ENCODE measurements around the gene MCOLN3. TPM values are rescaled to one million over a fixed set of nuclear protein-coding genes. Genes with fewer than 3 reads are reported as not detected.

The MCOLN3 gene
- total RNA-seq, 1 donor from 2014 or later = 0.75 TPM

GRCh38 chr1:84997667-84998600, 50.4 kb downstream of the MCOLN3 start:
- peak; percentile 14 for DNase-seq (ENCODE audit: low read depth)
- H3K27me3 ChIP-seq (ENCODE audit: insufficient read depth, low read length) = peaks cover 35% of the 10 kb centered on the region

GRCh38 chr1:84996846-84997666, 51.2 kb downstream of the MCOLN3 start, which contains the start of gene MCOLN2:
Gene MCOLN2, minus strand, starts transcription at chr1:84997113. Its CDS starts 241 bp downstream, at chr1:84996872.
- peak within 1 kb of the TSS; percentile 51 for H3K27ac Mint-ChIP-seq (ENCODE audit: unreplicated experiment)
- no peak within 1 kb of the TSS for H3K27ac ChIP-seq (ENCODE audit: low read depth, low read length)
- peaks cover 56% of the 10 kb centered on the region for H3K27me3 Mint-ChIP-seq (ENCODE audit: low read depth, unreplicated experiment)
- H3K4me3 ChIP-seq (ENCODE audit: insufficient read depth, low read depth, low read length) = peak within 1 kb of the TSS; percentile 66
- no peaks in the 10 kb centered on the region for H3K9me3 ChIP-seq (ENCODE audit: insufficient read depth, low read depth, low read length)
- H3K4me1 Mint-ChIP-seq (ENCODE audit: low read depth, unreplicated experiment) = peaks cover 3% of the 10 kb centered on the region
- no peaks in the 10 kb centered on the region for H3K79me2 ChIP-seq (ENCODE audit: insufficient read depth, low read length)
- peak within 1 kb of the TSS; percentile 83 for H3K4me3 Mint-ChIP-seq (ENCODE audit: unreplicated experiment)
- H3K4me2 ChIP-seq (ENCODE audit: low read length) = peak within 1 kb of the TSS; percentile 88
- H3K27me3 ChIP-seq (ENCODE audit: insufficient read depth, low read length) = peaks cover 35% of the 10 kb centered on the region
- TF ChIP-seq, protein P1, sequence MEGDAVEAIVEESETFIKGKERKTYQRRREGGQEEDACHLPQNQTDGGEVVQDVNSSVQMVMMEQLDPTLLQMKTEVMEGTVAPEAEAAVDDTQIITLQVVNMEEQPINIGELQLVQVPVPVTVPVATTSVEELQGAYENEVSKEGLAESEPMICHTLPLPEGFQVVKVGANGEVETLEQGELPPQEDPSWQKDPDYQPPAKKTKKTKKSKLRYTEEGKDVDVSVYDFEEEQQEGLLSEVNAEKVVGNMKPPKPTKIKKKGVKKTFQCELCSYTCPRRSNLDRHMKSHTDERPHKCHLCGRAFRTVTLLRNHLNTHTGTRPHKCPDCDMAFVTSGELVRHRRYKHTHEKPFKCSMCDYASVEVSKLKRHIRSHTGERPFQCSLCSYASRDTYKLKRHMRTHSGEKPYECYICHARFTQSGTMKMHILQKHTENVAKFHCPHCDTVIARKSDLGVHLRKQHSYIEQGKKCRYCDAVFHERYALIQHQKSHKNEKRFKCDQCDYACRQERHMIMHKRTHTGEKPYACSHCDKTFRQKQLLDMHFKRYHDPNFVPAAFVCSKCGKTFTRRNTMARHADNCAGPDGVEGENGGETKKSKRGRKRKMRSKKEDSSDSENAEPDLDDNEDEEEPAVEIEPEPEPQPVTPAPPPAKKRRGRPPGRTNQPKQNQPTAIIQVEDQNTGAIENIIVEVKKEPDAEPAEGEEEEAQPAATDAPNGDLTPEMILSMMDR (IDR thresholded peaks at IDR 0.05; ENCODE audit: insufficient read depth, low read depth, low read length) = no peak
- TF ChIP-seq EZH2 (IDR thresholded peaks at IDR 0.05; ENCODE audit: insufficient read depth, low read length) = peak; percentile 20
- FAIRE-seq (no peak), DNase-seq (ENCODE audit: low read depth) (no peak)
- H3K9me3 Mint-ChIP-seq (ENCODE audit: unreplicated experiment) = peaks cover 6% of the 10 kb centered on the region
- H3K4me1 ChIP-seq (ENCODE audit: insufficient read depth, low read length) = peaks cover 9% of the 10 kb centered on the region
- H3K9ac ChIP-seq (ENCODE audit: low read length) = peak within 1 kb of the TSS; percentile 45
- peaks cover 5% of the 10 kb centered on the region for H4K20me1 ChIP-seq (ENCODE audit: insufficient read depth, low read length)
- peak within 1 kb of the TSS; percentile 78 for H2AFZ ChIP-seq (ENCODE audit: low read depth, low read length)
- no peaks in the 10 kb centered on the region for H3K36me3 ChIP-seq (ENCODE audit: insufficient read depth, low read length)
- peaks cover 3% of the 10 kb centered on the region for H3K36me3 Mint-ChIP-seq (ENCODE audit: low read depth, unreplicated experiment)

More at GRCh38 chr1:84997667-84998600, 50.4 kb downstream of the MCOLN3 start:
- Histone ChIP-seq H3K4me3 (ENCODE audit: insufficient read depth, low read depth, low read length) (peak overlapping the region; percentile 54), H3K9ac (ENCODE audit: low read length) (no peak overlapping the region), H3K79me2 (ENCODE audit: insufficient read depth, low read length) (no peaks in the 10 kb centered on the region), H3K27ac (ENCODE audit: low read depth, low read length) (no peak overlapping the region), H2AFZ (ENCODE audit: low read depth, low read length) (peak overlapping the region; percentile 62), H3K36me3 (ENCODE audit: insufficient read depth, low read length) (no peaks in the 10 kb centered on the region), H3K9me3 (ENCODE audit: insufficient read depth, low read depth, low read length) (no peaks in the 10 kb centered on the region), H3K4me1 (ENCODE audit: insufficient read depth, low read length) (peaks cover 9% of the 10 kb centered on the region), H4K20me1 (ENCODE audit: insufficient read depth, low read length) (peaks cover 5% of the 10 kb centered on the region), H3K4me2 (ENCODE audit: low read length) (peak overlapping the region; percentile 88)
- peak; percentile 89 for TF ChIP-seq EZH2 (IDR thresholded peaks at IDR 0.05; ENCODE audit: insufficient read depth, low read length)
- TF ChIP-seq, protein P1 (IDR thresholded peaks at IDR 0.05; ENCODE audit: insufficient read depth, low read depth, low read length) = no peak
- Mint-ChIP-seq H3K27me3 (ENCODE audit: low read depth, unreplicated experiment) (peaks cover 57% of the 10 kb centered on the region), H3K4me3 (ENCODE audit: unreplicated experiment) (peak overlapping the region; percentile 83), H3K27ac (ENCODE audit: unreplicated experiment) (peak overlapping the region; percentile 51), H3K9me3 (ENCODE audit: unreplicated experiment) (peaks cover 6% of the 10 kb centered on the region), H3K36me3 (ENCODE audit: low read depth, unreplicated experiment) (peaks cover 3% of the 10 kb centered on the region), H3K4me1 (ENCODE audit: low read depth, unreplicated experiment) (peaks cover 3% of the 10 kb centered on the region)
- FAIRE-seq = no peak

Measured in astrocyte (in vitro differentiated cells and primary cell).